ENCODE measurements around the gene OR7A10.
"Not testable (repeated sequence)": the region's sequence is repeated elsewhere in the genome, so short reads cannot be mapped to it uniquely, and the experiment has no call there.

Gene OR7A10

DNA sequence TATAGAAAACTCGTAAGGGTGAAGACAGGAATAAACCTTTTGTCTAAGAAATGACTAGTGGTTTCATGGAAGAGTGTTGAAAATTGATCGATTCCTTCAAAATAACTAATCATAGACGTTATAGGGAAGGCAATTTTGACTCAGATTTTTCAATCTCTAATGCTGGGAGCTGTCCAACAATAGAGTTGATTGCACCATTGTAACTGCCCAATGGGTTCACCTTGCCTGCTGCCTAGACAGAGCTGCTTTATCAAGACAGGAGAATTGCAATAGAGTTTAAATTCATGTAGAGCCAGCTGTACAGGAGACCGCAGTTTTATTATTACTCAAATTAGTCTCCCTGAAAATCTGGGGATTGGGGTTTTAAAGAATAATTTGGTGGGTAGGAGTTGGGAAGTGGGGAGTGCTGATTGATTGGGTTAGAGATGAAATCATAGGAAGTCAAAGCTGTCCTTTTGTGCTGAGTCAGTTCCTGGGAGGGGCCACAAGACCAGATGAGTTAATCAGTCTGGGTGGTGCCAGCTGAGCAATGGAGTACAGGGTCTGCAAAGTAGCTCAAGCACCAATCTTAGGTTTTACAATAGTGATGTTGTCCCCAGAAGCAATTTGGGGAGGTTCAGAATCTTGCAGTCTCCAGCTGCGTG is 53.5 kb downstream of the OR7A10 start:
- DNase-seq (ENCODE audit: low spot score): no peak

DNA sequence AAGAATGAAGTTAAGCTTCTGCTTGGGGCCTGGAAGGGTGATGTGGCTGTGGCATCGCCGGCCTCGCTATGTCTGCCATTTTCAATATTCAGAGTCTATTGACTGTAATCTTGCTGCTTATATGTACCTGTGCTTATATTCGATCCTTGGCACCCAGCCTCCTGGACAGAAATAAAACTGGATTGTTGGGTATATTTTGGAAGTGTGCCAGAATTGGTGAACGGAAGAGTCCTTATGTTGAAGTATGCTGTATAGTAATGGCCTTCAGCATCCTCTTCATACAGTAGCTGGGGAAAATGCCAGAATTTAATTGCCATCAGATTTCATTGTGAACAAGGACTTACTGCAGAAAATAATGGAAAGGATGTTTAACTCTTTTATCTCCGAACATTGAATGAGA is 56.5 kb downstream of the OR7A10 start:
- not testable (repeated sequence) for DNase-seq (ENCODE audit: low spot score)
